DMS 273 treated with DMSO at 0.1 percent for 48 hours (cell line): ENCODE data around the gene ABHD15.

ENCODE experiments used
- DNase-seq: peaks from one replicate; lab custom pipeline; 2025; lab: John Stamatoyannopoulos, UW

Gene ABHD15

GRCh38 chr17:29518359-29518758 lies 48.5 kb downstream of the ABHD15 start:
- no peak for DNase-seq

GRCh38 chr17:29514792-29515191 lies 52.0 kb downstream of the ABHD15 start:
- no peak for DNase-seq

GRCh38 chr17:29510953-29511352 lies 55.9 kb downstream of the ABHD15 start:
- DNase-seq, result no peak
